8988T (cell line): ENCODE data around the gene RFK.
"Not testable (repeated sequence)": the region's sequence is repeated elsewhere in the genome, so short reads cannot be mapped to it uniquely, and the experiment has no call there.

Experiments
- DNase-seq: peaks from one replicate; pipeline ENCODE4 v3.0.0; 2011

The RFK gene

DNA sequence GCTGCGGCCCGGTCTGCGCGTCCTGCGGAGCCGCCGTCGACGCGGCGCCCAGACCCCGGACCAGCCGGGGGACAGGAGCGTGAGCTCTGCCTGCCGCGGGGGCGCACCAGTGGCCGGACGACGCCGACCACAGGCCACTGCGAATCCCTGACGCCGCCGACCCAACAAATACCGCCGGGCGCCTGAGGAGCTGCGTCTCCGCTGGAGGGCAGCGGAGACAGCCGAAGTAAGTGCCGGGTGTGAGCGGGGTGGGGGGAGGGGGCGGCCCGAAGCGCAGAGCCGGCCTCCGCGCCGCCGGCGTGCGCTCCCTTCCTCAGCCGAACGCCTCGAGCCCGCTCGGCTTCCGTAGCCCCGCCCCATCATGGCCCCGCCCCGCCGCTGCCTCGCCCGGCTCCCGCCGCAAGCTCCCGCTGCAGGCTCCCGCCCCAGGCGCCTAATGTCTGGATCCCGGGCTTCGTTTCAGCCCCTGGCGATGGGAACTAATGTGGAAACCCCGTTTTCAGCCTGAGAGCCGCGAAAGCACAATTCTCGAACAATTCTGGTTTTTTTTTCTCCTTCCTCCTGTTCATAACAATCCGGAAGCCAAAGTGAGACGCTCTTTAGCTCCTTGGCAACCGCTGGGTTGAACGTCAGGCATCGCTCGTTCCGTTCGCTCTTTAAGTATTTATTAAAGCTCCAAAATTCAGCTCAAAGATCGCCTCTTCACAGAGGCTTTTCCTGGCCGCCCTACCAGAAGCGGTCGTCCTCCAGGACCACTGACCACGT, at the start of gene RFK:
RFK (minus strand) TSS at position 232 of the 765 bp plus-strand sequence. CDS start 255 bp downstream, outside the sequence.
- peak; percentile 69 for DNase-seq

DNA sequence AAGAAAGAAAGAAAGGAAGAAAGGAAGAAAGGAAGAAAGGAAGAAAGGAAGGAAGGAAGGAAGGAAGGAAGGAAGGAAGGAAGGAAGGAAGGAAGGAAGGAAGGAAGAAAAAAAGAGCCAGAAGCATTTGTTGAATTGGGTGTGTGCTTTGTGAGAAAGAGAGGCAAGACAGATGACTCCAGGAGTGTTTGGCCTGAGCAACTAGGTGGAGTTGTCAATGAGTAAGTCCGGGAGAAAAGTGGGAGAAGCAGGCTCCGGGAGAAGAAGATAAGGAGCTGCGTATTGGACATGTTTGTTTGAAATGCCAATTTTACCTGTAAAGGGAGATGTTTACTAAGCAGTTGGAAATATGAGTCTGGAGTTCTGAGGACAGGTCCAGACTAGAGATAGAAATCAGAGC, 49.7 kb upstream of the RFK start:
- no peak for DNase-seq

DNA sequence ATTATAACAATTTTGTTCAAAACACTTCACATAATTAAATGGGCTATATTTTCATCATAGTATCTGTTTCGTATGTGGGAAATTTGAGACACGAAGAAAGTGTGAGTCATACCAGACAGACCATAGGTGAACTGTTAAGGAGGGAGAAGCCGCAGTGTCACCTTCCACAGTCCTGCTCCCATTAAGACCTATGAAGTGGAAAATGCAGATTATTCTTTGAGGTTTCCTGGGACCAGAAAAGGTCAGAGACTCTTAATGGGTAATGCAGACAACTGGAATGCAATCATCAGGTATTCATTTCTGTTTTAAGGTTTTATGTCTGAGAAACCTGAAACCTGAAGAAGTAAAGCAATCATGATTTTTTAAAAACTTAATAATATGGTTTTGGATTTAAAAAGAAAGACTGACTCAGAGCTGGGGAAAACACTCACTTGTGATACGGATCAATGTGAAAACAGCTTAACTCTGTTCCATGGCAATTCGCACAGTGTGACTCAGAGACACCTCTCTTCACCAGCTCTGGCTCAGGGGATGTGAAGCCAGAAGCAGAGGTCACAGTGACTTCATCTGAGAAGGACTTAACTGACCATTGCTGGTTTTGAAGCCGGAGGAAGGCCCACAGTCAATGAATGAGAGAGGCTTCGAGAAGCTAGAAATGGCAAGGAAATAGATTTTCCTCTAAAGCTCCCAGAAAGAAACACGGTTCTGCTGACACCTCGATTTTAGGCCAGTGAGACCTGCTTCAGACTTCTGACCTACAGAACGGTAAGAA, 47.5 kb upstream of the RFK start:
- no peak for DNase-seq

DNA sequence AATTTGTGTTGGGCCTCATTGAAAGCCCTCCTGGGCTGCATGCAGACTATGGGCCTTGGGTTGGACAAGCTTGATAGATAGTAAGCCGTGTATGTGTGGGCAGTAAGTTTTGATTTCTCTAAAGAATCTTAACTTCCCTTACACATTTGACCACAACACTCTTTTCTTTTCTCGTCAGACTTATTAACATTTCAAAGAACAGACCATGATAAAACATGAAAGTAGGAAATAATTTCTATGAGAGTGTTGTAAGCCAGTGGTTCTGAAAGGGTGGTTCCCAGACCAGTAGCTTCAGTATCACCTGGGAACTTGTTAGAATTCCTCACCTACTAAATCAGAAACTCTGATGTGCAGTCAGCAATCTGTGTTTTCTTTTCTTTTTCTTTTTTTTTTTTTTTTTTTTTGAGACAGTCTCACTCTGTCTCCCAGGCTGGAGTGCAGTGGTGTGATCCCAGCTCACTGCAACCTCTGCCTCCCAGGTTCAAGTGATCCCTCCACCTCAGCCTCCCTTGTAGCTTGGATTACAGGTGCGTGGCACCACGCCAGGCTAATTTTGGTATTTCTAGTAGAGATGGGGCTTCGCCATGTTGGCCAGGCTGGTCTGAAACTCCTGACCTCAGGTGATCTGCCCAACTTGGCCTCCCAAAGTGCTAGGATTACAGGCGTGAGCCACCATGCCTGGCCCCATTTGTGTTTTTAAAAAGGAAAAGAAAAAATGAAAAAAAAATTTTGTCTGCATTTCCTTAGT, 44.8 kb upstream of the RFK start:
- no peak for DNase-seq

DNA sequence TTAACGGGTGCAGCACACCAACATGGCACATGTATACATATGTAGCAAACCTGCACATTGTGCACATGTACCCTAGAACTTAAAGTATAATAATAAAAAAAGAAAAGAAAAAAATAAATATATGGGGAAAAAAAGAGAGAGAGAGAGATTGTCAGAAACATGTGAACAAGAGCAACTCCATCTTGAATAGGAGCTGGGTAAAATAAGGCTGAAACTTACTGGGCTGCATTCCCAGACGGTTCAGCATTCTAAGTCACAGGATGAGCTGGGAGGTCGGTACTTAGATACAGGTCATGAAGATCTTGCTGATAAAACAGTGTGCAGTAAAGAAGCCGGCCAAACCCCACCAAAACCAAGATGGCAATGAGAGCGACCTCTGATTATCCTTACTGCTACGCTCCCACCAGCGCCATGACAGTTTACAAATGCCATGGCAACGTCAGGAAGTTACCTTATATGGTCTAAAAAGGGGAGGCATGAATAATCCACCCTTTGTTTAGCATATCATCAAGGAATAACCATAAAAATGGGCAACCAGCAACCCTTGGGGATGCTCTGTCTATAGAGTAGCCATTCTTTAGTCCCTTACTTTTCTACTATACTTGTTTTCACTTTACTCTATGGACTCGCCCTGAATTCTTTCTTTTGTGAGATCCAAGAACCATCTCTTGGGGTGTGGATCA, 42.9 kb upstream of the RFK start:
- DNase-seq = not testable (repeated sequence)

DNA sequence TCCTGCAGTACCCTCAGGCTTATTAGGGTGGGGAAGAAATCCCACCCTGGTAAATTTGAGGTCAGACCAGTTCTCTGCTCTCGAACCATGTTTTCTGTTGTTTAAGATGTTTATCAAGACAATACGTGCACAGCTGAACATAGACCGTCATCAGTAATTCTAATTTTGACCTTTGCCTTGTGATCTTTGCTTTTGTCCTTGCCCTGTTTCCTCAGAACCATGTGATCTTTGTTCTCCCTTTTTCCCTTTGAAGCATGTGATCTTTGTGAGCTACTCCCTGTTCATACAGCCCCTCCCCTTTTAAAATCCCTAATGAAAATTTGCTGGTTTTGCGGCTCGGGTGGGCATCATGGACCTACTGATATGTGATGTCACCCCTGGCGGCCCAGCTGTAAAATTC, 40.7 kb upstream of the RFK start:
- not testable (repeated sequence) for DNase-seq

DNA sequence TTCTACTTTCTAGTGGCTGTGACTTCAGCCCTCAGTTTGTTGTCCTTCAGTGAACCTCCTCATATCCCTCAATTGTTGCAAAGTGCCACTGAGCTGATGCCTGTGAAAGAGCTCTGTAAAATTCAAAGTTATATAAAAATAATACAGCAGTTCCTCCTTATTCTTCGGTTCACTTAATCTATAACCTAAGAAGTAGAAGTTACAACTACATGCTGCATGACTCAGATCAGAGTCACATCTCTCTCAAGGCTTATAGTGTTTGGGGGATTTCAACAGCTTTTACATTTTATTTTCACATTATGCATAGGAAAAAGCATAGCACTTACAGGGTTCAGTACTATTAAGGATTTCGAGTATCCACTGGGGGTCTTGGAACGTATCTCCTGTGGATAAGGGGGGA, 39.6 kb upstream of the RFK start:
- no peak for DNase-seq

DNA sequence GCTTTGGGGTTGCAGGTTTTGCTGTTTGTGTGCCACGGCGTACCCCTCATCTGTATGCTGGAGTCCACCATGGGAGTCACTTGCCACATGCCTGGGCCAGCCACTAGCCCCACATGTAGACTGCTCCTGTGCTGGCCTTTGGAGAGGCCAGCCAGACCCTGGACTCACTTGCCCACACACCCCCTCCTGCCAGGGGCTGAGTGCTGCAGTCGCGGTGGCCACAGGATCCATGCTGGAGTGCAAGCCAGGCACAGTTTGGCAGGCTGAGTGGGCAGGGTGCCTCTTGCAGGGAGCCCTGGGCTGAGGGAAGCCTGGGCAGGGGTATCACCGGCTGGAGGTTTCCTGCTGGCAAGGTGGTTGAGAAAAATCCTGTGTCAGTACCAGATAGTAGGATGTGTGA, 39.2 kb upstream of the RFK start:
- no peak for DNase-seq

DNA sequence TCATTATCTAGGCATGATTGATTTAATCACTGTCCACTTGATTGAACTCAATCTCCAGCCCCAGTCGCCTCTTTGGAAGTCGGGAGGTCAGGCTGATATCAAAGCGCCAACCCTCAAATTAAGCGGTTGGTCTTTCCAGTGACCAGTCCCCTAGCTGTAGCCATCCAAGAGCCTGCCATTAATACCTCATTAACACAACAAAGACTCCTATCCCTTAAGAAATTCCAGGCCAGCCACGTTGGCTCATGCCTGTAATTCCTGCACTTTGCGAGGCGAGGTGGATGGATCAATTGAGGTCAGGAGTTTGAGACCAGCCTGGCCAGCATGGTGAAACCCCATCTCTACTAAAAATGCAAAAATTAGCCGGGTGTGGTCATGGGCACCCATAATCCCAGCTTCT, 37.4 kb upstream of the RFK start:
- DNase-seq = no peak

DNA sequence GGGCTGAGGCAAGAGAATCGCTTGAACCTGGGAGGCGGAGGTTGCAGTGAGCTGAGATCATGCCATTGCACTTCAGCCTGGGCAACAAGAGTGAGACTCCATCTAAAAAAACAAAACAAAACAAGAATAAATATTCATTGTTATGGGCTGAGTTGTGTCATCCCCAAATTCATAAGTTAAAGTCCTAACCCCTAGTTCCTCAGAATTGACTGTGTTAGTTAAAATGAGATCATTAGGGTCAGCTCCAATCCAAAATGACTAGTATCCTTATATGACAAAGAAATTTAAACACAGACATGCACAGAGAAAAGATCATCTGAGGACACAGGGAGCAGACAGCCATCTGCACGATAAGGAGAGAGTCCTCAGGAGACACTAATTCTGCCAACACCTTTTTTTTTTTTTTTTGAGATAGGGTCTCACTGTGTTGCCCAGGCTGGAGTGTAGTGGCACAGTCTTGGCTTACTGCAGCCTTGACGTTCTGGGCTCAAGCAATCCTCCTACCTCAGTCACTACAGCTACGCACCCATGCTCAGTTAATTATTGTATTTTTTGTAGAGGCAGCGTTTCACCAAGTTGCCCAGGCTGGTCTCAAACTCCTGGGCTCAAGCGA, 32.7 kb upstream of the RFK start:
- DNase-seq = no peak

DNA sequence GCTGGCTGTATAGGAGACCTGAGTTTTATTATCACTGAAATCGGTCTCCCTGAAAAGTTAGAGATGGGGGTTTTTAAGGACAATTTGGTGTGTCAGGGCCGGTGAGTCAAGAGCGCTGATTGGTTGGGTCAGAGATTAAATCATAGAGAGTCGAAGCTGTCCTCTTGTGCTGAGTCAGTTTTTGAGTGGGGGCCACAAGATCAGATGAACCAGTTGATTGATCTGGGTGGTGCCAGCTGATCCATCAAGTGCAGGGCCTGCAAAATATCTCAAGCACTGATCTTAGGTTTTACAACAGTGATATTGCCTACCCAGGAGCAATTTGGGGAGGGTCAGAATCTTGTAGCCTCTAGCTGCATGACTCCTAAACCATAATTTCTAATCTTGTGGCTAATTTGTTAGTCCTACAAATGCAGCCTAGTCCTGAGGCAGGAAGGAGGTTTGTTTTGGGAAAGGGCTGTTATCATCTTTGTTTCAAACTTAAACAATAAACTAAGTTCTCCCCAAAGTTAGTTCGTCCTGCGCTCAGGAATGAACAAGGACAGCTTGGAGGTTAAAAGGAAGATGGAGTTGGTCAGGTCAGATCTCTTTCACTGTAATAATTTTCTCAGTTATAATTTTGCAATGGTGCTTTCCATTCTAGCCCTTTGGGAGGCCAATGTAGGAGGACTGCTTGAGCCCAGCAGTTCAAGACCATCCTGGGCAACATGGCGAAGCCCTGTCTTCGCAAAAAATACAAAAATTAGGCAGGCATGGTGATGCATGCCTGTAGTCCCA, 31.6 kb upstream of the RFK start:
- no peak for DNase-seq

DNA sequence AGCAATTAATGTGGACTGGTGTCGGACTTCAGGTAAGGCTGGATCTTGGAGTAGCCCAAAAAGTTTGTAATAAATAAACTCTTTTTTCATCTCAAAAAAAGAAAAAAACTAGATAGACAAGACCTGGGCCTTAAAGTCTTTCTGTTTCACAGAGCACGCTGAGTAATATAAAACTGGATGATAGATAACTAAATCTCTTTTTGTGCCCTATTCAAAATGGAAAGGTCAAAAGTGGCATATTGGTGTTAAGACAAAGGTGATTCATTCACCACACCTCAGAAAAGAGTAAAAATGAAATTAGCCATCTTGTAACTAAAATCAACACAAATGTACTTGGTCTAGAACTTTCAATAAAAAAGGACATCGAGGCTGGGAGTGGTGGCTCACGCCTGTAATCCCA, 30.3 kb upstream of the RFK start:
- no peak for DNase-seq

DNA sequence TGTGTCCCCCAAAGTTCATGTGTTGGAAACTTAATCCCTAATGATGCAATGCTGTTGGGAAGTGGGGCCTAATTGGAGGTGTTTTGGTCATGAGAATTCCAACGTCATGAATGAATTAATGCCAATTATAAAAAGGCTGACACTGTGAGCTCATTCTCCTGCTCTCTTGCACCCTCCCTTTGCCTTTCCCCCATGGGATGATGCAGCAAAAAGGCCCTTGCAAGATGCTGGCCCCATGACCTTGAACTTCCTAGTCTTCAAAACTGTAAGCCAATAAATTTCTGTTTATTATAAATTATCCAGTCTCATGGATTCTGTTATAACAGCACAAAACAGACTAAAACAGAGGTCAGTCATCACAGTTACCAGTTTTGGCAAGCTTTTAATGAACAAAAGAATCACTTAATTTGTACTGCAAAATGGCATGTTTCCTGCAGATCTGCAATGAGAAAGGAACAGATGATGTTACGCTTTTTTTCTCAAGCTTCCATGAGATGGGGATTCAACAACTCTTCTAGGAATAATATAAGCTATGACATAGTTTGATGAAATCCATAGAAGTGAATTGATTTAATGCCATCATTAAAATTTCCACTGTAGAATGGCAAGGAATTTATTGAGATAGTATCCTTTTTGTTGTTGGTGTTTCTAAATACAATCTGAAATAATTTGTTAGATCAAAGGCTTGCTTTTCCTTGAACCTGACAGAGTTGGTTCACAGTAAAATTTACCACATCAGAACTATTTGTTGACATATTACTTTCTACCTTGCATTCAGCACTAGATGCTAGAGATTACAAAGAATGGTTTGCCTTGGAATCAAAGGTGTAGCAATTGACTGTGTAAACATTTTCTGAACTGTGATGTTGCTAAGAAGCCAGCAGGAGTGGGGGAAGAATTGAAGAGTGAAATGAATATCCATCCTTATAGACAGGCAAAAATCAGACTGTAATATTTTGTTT, 29.3 kb upstream of the RFK start:
- DNase-seq = no peak

DNA sequence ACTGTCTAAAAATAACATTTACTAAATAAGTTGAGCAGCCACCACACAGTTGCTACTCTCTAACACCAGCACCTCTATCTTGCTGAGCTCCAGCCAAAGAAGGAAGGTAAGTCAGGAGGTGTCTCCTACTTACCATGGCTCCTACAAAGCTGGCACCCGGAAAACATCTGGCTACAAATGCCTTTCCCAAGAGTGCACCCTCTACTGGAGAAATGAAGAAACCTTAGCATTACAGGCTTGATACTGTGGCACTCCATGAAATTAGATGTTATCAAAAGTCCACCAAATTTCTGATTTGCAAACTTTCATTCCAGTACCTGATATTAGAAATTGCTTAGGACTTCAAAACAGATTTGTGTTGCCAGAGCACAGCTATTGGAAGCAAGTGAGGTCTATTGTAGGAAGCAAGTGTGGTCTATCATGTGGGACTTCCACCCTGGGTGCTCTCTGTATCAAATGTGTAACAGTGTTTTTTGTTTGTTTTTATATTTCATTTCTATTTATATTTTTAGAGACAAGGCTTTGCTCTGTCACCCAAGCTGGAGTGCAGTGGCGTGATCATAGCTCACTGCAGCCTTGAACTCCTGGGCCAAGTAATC, 25.7 kb upstream of the RFK start:
- DNase-seq = peak; percentile 27

DNA sequence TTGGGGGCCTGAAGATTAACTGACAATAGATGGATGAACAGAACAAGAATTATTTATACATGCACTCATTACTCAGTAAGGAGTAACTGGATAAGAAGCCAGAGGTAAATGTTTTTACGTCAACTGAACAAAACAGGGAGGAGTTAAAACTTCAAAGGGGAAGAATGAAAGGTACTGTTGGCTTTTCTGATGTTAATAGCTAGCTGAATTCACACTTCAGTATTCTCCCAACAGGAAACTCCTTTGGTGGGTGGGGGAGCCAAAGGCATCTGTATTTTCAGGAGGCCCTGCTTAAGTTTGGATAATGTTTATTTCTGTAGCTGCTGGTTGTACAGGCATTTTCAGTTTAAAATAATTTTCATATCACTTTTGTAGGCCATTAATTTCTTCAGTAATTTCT, 23.2 kb upstream of the RFK start:
- no peak for DNase-seq

DNA sequence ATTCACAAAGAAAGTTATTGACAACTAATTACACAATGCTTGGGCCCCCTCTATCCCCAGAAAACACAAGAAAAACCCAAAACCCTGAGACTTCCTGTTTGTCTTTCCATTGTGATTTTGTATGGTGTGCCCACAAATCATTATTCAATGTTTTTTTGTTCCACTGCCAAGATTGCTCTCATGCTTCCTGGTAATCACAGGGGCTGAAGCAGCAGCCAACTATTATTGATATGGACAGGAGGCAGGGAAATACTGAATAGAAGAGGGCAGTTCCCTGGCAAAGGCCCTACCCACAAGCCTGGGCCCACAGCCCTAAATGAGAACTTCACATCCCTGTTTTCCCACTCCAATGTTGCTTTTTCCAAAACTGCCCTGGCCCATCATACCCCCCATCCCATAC, 21.5 kb upstream of the RFK start:
- DNase-seq = no peak

DNA sequence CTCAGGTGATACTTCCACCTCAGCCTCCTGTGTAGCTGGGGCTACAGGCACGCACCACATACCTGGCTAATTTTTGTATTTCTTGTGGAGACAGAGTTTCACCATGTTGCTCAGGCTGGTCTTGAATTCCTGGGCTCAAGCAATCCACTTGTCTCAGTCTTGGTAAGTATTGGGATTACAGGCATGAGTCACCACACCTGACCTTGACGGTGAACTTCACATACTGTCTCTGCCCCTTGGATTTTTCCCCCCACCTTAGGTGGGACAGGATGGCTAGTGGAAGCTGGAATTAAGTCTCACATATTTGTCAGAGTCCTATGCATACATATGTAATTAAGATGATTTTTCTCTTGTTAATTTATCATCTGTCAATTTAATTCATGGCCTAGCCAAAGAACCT, 20.9 kb upstream of the RFK start:
- no peak for DNase-seq

DNA sequence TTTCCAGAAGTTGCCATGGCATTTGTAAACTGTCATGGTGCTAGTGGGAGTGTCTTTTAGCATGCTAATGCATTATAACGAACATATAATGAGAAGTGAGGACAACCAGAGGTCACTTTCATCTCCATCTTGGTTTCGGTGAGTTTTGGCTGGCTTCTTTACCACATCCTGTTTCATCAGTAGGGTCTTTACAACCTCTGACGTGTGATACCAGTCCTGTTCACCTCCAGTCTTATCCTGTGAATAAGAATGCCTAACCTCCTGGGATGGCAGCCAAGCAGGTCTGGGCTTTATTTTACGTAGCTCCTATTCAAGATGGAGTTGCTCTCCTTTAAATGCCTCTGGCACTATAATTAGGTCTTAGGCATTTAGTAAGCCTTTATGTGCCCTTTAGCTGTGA, 20.4 kb upstream of the RFK start:
- DNase-seq = no peak

DNA sequence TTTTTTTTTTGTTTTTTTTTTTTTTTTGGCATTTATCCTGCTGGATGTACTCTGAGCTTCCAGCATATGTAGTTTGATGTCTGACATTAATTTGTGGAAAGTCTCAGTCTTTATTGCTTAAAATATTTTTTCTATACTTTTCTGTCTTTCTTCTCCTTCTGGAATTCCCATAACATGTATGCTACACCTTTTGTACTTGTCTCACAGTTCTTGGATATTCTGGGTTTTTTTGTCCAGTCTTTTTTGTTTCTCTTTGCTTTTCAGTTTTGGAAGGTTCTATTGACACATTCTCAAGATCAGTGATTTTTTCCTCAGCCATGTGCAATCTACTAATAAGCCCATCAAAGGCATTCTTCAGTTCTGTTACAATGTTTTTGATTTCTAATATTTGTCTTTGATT, 19.4 kb upstream of the RFK start:
- DNase-seq = no peak

DNA sequence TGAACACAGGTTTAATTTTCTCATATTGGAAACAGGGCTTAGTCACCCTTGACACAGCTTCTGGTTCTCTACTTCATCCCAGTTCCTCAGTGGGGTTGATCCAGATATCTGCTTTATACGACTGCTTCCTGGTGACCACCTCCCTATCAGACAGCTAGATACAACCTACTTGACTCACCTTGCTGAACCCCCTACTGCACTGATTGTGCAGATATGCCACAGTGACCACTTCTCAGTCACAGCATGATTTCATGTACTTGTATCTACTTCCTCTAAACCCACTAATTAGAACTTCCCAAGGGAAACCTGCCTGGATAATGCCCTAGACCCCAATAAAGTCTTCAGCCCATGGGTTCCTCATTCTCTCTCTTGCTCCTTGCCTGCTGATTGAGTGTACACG, 18.4 kb upstream of the RFK start:
- no peak for DNase-seq
